Ramos (cell line): ENCODE data around the gene ZNF500.

Source experiments
- in situ Hi-C: fragments of 300-500 bp; cut with MboI; formaldehyde crosslinking; loops from one replicate; pipeline ENCODE4 v1.14.3; 2022; ENCODE audit warnings: low sequenced_read_pairs; ENCODE audit not compliant: unreplicated experiment

ZNF500 gene

GRCh38 chr16:4776141-4776705 is 9.3 kb upstream of the ZNF500 start:
- in situ Hi-C loops, result no loop called here

GRCh38 chr16:4775005-4775404 is 8.0 kb upstream of the ZNF500 start:
- in situ Hi-C loops, result no loop called here

- in situ Hi-C loops, result no loop called here
These were observed 5.4 kb upstream of the ZNF500 start for GRCh38 chr16:4772351-4772750.

- in situ Hi-C loops, result no loop called here
These were observed 4.7 kb upstream of the ZNF500 start for GRCh38 chr16:4771646-4772045.

GRCh38 chr16:4769306-4769638 is 2.3 kb upstream of the ZNF500 start:
- in situ Hi-C loops, result no loop called here

- in situ Hi-C loops, result no loop called here
These were observed 1.8 kb upstream of the ZNF500 start for GRCh38 chr16:4768549-4769305.

- in situ Hi-C loops, result no loop called here
These were observed 1.0 kb upstream of the ZNF500 start for GRCh38 chr16:4767872-4768548.

GRCh38 chr16:4765511-4766474 is 1.2 kb downstream of the ZNF500 start:
- in situ Hi-C loops, result no loop called here

- in situ Hi-C loops, result no loop called here
These were observed 3.2 kb downstream of the ZNF500 start for GRCh38 chr16:4763791-4764190.

- in situ Hi-C loops, result no loop called here
These were observed 4.8 kb downstream of the ZNF500 start for GRCh38 chr16:4762205-4762604.

- in situ Hi-C loops, result no loop called here
These were observed 6.6 kb downstream of the ZNF500 start for GRCh38 chr16:4760221-4760910.

GRCh38 chr16:4755687-4756086 is 11.3 kb downstream of the ZNF500 start:
- in situ Hi-C loops, result no loop called here

GRCh38 chr16:4754865-4755264 is 12.1 kb downstream of the ZNF500 start:
- in situ Hi-C loops, result no loop called here

- in situ Hi-C loops, result no loop called here
These were observed 13.7 kb downstream of the ZNF500 start for GRCh38 chr16:4753227-4753626.

- in situ Hi-C loops, result no loop called here
These were observed 14.4 kb downstream of the ZNF500 start for GRCh38 chr16:4752351-4753100.

- in situ Hi-C loops, result no loop called here
These were observed 16.1 kb downstream of the ZNF500 start for GRCh38 chr16:4750896-4751295.

- in situ Hi-C loops, result no loop called here
These were observed 17.2 kb downstream of the ZNF500 start for GRCh38 chr16:4749700-4750257.

GRCh38 chr16:4748682-4749411 is 18.1 kb downstream of the ZNF500 start:
- in situ Hi-C loops, result no loop called here
